Progenitor cell of endocrine pancreas (in vitro differentiated cells): Measurements from ENCODE around the gene LRP2. TPM values are rescaled to one million over a fixed set of nuclear protein-coding genes. Genes with fewer than 3 reads are reported as not detected.

Source experiments
- DNase-seq: peaks from one replicate; pipeline ENCODE4 v3.0.0; 2021; ENCODE audit warnings: low spot score; ENCODE audit not compliant: unreplicated experiment
- H3K27ac Mint-ChIP-seq: 2 replicates; pipeline ENCODE4 v1.8.0; 2021; ENCODE audit warnings: mild to moderate bottlenecking, moderate library complexity, mixed read lengths
- H3K27me3 Mint-ChIP-seq: 2 replicates; pipeline ENCODE4 v1.8.0; 2021; ENCODE audit warnings: mixed read lengths
- H3K36me3 Mint-ChIP-seq: 2 replicates; pipeline ENCODE4 v1.8.0; 2022; ENCODE audit warnings: mixed read lengths; ENCODE audit not compliant: insufficient read depth
- H3K4me1 Mint-ChIP-seq: 2 replicates; pipeline ENCODE4 v1.8.0; 2021; ENCODE audit warnings: low read depth, mixed read lengths
- H3K4me3 Mint-ChIP-seq: 2 replicates; pipeline ENCODE4 v1.8.0; 2021; ENCODE audit warnings: low read depth, mild to moderate bottlenecking, moderate library complexity, mixed read lengths
- H3K9me3 Mint-ChIP-seq: 2 replicates; pipeline ENCODE4 v1.8.0; 2021; ENCODE audit warnings: low read depth, mixed read lengths
- CTCF ChIP-seq: fragments of 200-600 bp; sonication (generic); IDR thresholded peaks from one replicate; pipeline ENCODE4 v1.5.0; 2021; ENCODE audit warnings: antibody characterized with exemption, mild to moderate bottlenecking; ENCODE audit not compliant: unreplicated experiment
- total RNA-seq: library from RNA; stranded (reverse); gene quantifications from 2 replicates; pipeline ENCODE4 v1.2.1, GENCODE V29; 2021

Gene LRP2
- total RNA-seq, 1 donor from 2014 or later: 44.4 TPM

DNA sequence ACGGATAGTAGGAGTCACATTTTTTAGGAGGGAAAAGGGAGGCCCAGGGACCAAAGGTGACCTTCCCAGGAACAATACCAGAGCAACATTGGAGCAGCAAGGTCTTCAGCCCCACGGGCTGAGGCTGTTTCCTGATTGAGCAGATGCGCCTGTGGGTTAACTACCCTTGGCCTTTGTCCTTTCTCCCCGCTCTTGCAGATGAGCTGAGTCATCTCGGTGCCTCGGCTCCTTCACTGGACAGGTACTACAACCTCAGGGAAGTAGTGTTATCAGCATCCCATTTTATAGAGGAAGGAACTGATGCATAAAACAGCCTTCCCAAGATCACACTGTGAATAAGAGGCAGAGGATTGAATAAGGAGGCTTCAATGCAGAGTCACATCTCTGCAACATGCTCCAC, 249.5 kb downstream of the LRP2 start:
- H3K27me3 Mint-ChIP-seq: peaks cover 29% of the 10 kb centered on the region
- no peaks in the 10 kb centered on the region for H3K4me1 Mint-ChIP-seq
- H3K27ac Mint-ChIP-seq: no peak overlapping the region
- H3K9me3 Mint-ChIP-seq: no peaks in the 10 kb centered on the region
- DNase-seq: no peak
- no peaks in the 10 kb centered on the region for H3K36me3 Mint-ChIP-seq
- no peak for TF ChIP-seq CTCF
- no peak overlapping the region for H3K4me3 Mint-ChIP-seq

DNA sequence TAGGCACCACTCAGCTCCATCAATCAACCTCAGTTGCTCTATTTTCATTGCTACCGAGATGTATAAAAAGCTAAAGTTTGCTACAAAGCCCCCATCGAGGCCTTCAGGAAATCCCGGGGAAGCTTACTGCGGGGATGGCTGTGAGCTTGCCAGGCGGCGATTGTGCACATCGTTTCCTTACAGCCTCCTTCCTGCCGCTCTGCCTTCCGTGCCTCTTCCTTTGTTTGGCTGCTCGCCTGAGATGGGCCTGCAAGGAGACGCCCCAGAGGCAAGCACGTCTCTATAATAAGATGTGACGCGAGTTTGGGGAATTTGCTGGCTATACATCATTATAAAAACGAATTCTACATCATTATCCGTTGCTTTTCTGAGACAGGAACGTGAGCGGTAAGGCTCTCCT, 251.4 kb downstream of the LRP2 start:
- no peaks in the 10 kb centered on the region for H3K9me3 Mint-ChIP-seq
- TF ChIP-seq CTCF: no peak
- no peak overlapping the region for H3K27ac Mint-ChIP-seq
- no peak for DNase-seq
- H3K4me1 Mint-ChIP-seq: no peaks in the 10 kb centered on the region
- H3K27me3 Mint-ChIP-seq: peaks cover 24% of the 10 kb centered on the region
- H3K36me3 Mint-ChIP-seq: no peaks in the 10 kb centered on the region
- H3K4me3 Mint-ChIP-seq: no peak overlapping the region

DNA sequence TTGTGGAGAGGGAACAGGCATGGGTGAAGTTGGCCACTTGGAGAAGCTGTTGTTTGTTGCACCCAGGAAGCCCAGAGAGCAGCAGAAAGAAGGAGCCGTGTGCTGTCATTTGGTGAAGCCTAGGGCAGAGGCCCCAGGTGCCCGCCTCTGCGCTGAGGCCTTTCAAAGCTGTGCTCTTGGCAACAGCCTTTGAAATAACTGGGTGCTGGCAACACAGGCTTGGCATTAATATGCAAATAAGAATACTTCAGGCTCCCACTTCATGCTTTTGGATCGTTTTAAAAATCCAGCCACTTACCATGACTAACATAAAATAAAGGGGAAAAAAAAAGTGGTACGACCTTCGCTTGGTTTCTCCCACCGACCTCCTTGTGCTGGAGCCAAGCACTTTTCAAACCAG, 251.9 kb downstream of the LRP2 start:
- Mint-ChIP-seq H3K36me3 (no peaks in the 10 kb centered on the region), H3K27ac (no peak overlapping the region), H3K4me3 (no peak overlapping the region), H3K9me3 (no peaks in the 10 kb centered on the region), H3K4me1 (no peaks in the 10 kb centered on the region), H3K27me3 (peaks cover 24% of the 10 kb centered on the region)
- no peak for DNase-seq
- TF ChIP-seq CTCF: no peak

DNA sequence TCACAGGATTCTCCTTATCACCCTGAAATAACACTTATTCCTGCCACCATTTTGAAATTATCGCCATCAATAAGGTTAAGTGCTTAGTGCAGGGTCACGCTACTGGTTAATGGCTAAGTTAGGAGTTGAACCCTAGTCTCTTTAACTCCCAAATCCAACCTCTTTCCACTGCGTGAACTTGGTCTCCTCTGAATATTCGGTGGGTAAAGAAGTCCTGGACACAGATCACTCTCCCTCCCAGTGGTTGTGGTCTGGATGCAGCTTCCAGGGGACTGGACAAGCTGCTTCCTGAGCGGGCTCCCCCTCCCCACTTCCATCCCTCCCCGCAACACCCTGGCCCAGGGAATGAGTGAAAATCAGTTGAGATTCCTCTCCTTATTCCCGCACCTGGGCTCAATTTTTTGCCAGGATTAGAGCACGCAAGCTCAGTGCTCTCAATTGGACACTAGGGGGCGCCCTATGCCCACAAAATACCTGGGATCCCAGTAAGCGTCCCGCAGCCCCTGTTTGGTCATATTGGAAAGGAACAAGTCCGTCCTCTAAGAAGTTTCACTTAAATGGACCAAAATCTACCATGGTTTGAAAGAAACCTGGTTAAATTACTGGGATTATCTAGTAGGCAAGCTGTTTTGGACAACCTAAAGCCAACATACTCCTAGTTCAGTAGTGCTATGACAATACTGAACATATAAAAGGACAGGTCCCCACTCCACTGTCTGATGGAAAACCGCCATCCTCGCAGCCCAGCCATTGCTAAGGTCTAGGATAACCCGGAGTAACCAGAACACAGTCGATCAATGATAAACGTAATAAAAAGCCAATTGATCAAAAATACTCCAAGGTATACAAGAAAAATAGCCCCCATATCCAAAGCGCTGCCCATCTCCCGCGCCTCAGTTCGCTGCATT, 252.6 kb downstream of the LRP2 start:
- Mint-ChIP-seq H3K36me3 (no peaks in the 10 kb centered on the region), H3K4me3 (no peak overlapping the region), H3K27ac (no peak overlapping the region), H3K27me3 (peaks cover 24% of the 10 kb centered on the region), H3K9me3 (no peaks in the 10 kb centered on the region), H3K4me1 (no peaks in the 10 kb centered on the region)
- peak; percentile 94 for TF ChIP-seq CTCF
- peak; percentile 77 for DNase-seq

DNA sequence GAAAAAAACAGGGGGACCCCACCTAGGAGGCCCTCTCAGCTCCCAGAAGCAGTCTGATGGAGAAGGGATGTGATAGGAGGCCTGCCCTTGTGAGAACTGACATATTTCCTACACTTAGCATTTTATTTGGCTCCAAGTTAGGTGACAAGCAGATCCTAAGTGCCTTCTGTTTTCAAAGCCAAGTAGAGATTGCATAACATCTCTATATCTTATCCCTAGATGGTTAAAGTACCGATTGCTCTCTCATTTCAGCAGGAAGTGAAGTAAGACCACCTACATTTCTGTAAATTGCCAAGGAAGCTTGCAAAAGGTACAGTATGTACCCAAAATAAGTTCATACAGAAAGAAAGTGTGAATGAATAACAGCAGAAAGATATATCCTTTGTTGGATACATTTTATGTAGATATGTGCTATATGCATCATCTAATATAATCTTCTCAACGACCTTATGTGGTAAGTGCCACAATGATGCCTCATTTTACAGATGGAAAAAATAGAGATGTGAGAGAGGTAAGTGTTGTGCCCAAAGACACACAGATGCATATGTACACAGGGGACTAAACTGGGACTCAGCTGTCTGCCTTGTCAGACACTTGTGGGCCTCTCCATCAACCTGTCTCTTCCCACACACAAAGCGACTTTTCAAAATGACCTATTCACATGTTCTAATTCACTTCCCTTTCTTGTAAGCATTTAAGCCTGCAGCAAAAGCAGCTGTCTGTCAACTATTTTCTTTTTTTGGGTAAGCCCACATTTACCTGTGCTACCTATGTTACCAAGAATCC, 254.0 kb downstream of the LRP2 start:
- no peaks in the 10 kb centered on the region for H3K9me3 Mint-ChIP-seq
- H3K36me3 Mint-ChIP-seq: no peaks in the 10 kb centered on the region
- H3K4me3 Mint-ChIP-seq: no peak overlapping the region
- TF ChIP-seq CTCF: no peak
- peaks cover under 1% of the 10 kb centered on the region for H3K4me1 Mint-ChIP-seq
- H3K27ac Mint-ChIP-seq: no peak overlapping the region
- no peak for DNase-seq
- H3K27me3 Mint-ChIP-seq: peaks cover 26% of the 10 kb centered on the region
